Activated B cell treated with CpG ODN at 0.5 μM for 24 hours (primary cell): ENCODE measurements around the gene PRKCG. TPM values are rescaled to one million over a fixed set of nuclear protein-coding genes. Genes with fewer than 3 reads are reported as not detected.
"Not testable (repeated sequence)": the region's sequence is repeated elsewhere in the genome, so short reads cannot be mapped to it uniquely, and the experiment has no call there.

ENCODE experiments used
- ATAC-seq: fragments of 200-7000 bp; cut with Tn5 transposase; one replicate; pipeline ENCODE4 v1.10.0; 2021; ENCODE audit warnings: low read depth, mild to moderate bottlenecking, moderate library complexity
- CTCF ChIA-PET: fragments of 350-600 bp; sonication (Branson Sonifier 250); formaldehyde crosslinking; loops from one replicate; lab custom pipeline; 2021; ENCODE audit warnings: antibody characterized with exemption; lab: Charles Lee
- POLR2A ChIA-PET: fragments of 350-600 bp; sonication (Branson Sonifier 250); formaldehyde crosslinking; loops from one replicate; lab custom pipeline; 2021; ENCODE audit warnings: antibody characterized with exemption; lab: Charles Lee
- DNase-seq: peaks from one replicate; pipeline ENCODE4 v3.0.0; 2022
- H3K27ac Mint-ChIP-seq: one replicate; pipeline ENCODE4 v1.8.0; 2020; ENCODE audit warnings: mixed read lengths
- H3K27me3 Mint-ChIP-seq: one replicate; pipeline ENCODE4 v1.8.0; 2021; ENCODE audit warnings: mixed read lengths
- H3K36me3 Mint-ChIP-seq: one replicate; pipeline ENCODE4 v1.8.0; 2021; ENCODE audit warnings: low read depth, mixed read lengths
- H3K4me1 Mint-ChIP-seq: one replicate; pipeline ENCODE4 v1.8.0; 2021; ENCODE audit warnings: mixed read lengths
- H3K4me3 Mint-ChIP-seq: one replicate; pipeline ENCODE4 v1.8.0; 2020; ENCODE audit warnings: mild to moderate bottlenecking, mixed read lengths
- H3K9me3 Mint-ChIP-seq: one replicate; pipeline ENCODE4 v1.8.0; 2020; ENCODE audit warnings: mixed read lengths
- CTCF ChIP-seq: fragments of 200-600 bp; IDR thresholded peaks from one replicate; pipeline ENCODE4 v1.8.0; 2022; ENCODE audit warnings: antibody characterized with exemption, mild to moderate bottlenecking
- intact Hi-C: fragments of 100-400 bp; cut with micrococcal nuclease; formaldehyde crosslinking; loops from one replicate; pipeline ENCODE4 v1.15.1; 2024
- total RNA-seq: library from RNA; stranded (reverse); gene quantifications from 2 replicates; pipeline ENCODE4 v1.2.3, GENCODE V29; 2022

PRKCG gene
- total RNA-seq, 1 donor from 2014 or later, result not detected

- peaks cover 4% of the 10 kb centered on the region for H3K9me3 Mint-ChIP-seq
Measured at GRCh38 chr19:53947624-53948023, 65.6 kb downstream of the PRKCG start.

GRCh38 chr19:53948611-53949010 lies 66.6 kb downstream of the PRKCG start:
- intact Hi-C loops, ATAC-seq, CTCF ChIA-PET, H3K4me1 Mint-ChIP-seq, POLR2A ChIA-PET, H3K9me3 Mint-ChIP-seq, H3K27ac Mint-ChIP-seq, H3K36me3 Mint-ChIP-seq, DNase-seq, H3K4me3 Mint-ChIP-seq: not testable (repeated sequence)
- peaks cover 29% of the 10 kb centered on the region for H3K27me3 Mint-ChIP-seq

More at GRCh38 chr19:53947624-53948023, 65.6 kb downstream of the PRKCG start:
- ATAC-seq (no peak), DNase-seq (no peak)
- no peaks in the 10 kb centered on the region for H3K4me1 Mint-ChIP-seq
- TF ChIP-seq CTCF, result no peak
- no peak overlapping the region for H3K4me3 Mint-ChIP-seq
- H3K27me3 Mint-ChIP-seq, result peaks cover 31% of the 10 kb centered on the region
- H3K36me3 Mint-ChIP-seq, result no peaks in the 10 kb centered on the region
- POLR2A ChIA-PET, result no interaction called here
- intact Hi-C loops, result no loop called here
- H3K27ac Mint-ChIP-seq, result no peak overlapping the region
- CTCF ChIA-PET, result interaction anchor here (1.0 kb wide), 1 partner anchor 96 kb away, joined by 3 read pairs; no protein-coding TSS in a partner anchor

GRCh38 chr19:53951436-53951835 lies 69.4 kb downstream of the PRKCG start:
- DNase-seq (no peak), ATAC-seq (no peak)
- Mint-ChIP-seq H3K27me3 (peaks cover 24% of the 10 kb centered on the region), H3K36me3 (no peaks in the 10 kb centered on the region), H3K27ac (no peak overlapping the region), H3K4me1 (no peaks in the 10 kb centered on the region), H3K4me3 (no peak overlapping the region), H3K9me3 (no peaks in the 10 kb centered on the region)
- ChIA-PET CTCF (no interaction called here), POLR2A (no interaction called here)
- intact Hi-C loops, result no loop called here
- no peak for TF ChIP-seq CTCF

- Mint-ChIP-seq H3K36me3 (no peaks in the 10 kb centered on the region), H3K9me3 (no peaks in the 10 kb centered on the region), H3K4me3 (no peak overlapping the region), H3K27me3 (peaks cover 25% of the 10 kb centered on the region), H3K27ac (no peak overlapping the region), H3K4me1 (no peaks in the 10 kb centered on the region)
- DNase-seq (no peak), ATAC-seq (no peak)
- CTCF ChIA-PET, result no interaction called here
- intact Hi-C loops, result no loop called here
- POLR2A ChIA-PET, result no interaction called here
- TF ChIP-seq CTCF, result no peak
Measured at GRCh38 chr19:53951947-53952346, 70.0 kb downstream of the PRKCG start.

- H3K36me3 Mint-ChIP-seq, result no peaks in the 10 kb centered on the region
- ATAC-seq (no peak), DNase-seq (no peak)
- no peak overlapping the region for H3K4me3 Mint-ChIP-seq
- no peak overlapping the region for H3K27ac Mint-ChIP-seq
- H3K4me1 Mint-ChIP-seq, result no peaks in the 10 kb centered on the region
- ChIA-PET CTCF (no interaction called here), POLR2A (no interaction called here)
- no peak for TF ChIP-seq CTCF
- H3K9me3 Mint-ChIP-seq, result no peaks in the 10 kb centered on the region
- intact Hi-C loops, result no loop called here
- H3K27me3 Mint-ChIP-seq, result peaks cover 31% of the 10 kb centered on the region
Measured at GRCh38 chr19:53953383-53953782, 71.4 kb downstream of the PRKCG start.

Other genes starting within 250 kb of the PRKCG start
- gene NLRP12, start 57.9 kb upstream of the PRKCG start, total RNA-seq, result not detected in 2 replicates
- gene MYADM, start 14.3 kb upstream of the PRKCG start, total RNA-seq, result 10.9 and 12.9 TPM in 2 replicates
- gene CACNG7, start 27.1 kb downstream of the PRKCG start, total RNA-seq, result not detected in 2 replicates
- gene CACNG8, start 80.7 kb downstream of the PRKCG start, total RNA-seq, result not detected in 2 replicates
- gene CACNG6, start 109.4 kb downstream of the PRKCG start, total RNA-seq, result not detected in 2 replicates
- not detected in 2 replicates for gene VSTM1, start 181.7 kb downstream of the PRKCG start, total RNA-seq
- not detected in 2 replicates for gene TARM1, start 199.2 kb downstream of the PRKCG start, total RNA-seq
- gene OSCAR, start 218.6 kb downstream of the PRKCG start, total RNA-seq, result 0.16 TPM in 1 of 2 replicates, not detected in the other
- 94.7 and 96.1 TPM in 2 replicates for gene NDUFA3, start 220.7 kb downstream of the PRKCG start, total RNA-seq
- gene TFPT, start 233.5 kb downstream of the PRKCG start, total RNA-seq, result 16.6 and 17.9 TPM in 2 replicates
- 78.9 and 79.3 TPM in 2 replicates for gene PRPF31, start 233.6 kb downstream of the PRKCG start, total RNA-seq